ENCODE results near the gene GBP1. TPM values are rescaled to one million over a fixed set of nuclear protein-coding genes. Genes with fewer than 3 reads are reported as not detected.
"Not testable (repeated sequence)": the region's sequence is repeated elsewhere in the genome, so short reads cannot be mapped to it uniquely, and the experiment has no call there.

Gene GBP1
- polyA plus RNA-seq, 4 donors = 12.2 to 22.2 (median 20.3) TPM

DNA sequence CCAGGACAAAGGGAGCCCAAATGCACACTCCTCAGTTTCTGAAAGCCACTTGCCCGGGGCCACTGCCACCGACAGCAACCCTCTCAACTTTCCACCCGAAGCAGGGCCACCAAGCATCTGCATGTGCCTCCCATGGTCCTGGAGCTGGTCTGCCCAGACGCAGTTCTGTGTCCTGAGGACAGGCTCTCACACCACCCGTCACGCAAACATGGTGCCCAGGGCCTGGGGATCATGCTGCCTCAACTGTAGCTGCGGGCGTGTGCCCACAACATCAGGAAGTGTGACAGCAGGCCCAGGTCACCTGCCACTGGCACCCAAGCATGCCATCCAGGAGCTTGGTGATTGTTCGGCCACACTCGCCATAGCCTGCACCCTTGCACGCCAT is 14.4 kb downstream of the GBP1 start:
- H3K4me3 ChIP-seq (ENCODE audit: low read depth in 1 of 3, low read length in 3 of 3) = no peak overlapping the region
- peaks cover 0 to 25% (median 0%) of the 10 kb centered on the region in 3 donors for H3K4me1 ChIP-seq (ENCODE audit: control insufficient read depth in 3 of 3, insufficient read depth in 2 of 3, low read depth in 1 of 3, low read length in 2 of 3)
- no peaks in the 10 kb centered on the region for H3K9me3 ChIP-seq (ENCODE audit: control insufficient read depth in 2 of 2, insufficient read depth in 1 of 2, low read depth in 1 of 2, low read length in 1 of 2)
- DNase-seq = no peak
- peak overlapping the region in 1 of 3 donors; percentile 28 for H3K27ac ChIP-seq (ENCODE audit: low read depth in 1 of 3, low read length in 2 of 3)
- 97 to 99% (median 97%) methylated on average over 11 of the region's 11 CpGs for WGBS, 3 donors
- H3K27me3 ChIP-seq (ENCODE audit: control insufficient read depth in 3 of 3, insufficient read depth in 3 of 3, low read length in 3 of 3) = no peaks in the 10 kb centered on the region
- H3K36me3 ChIP-seq (ENCODE audit: control insufficient read depth in 3 of 3, insufficient read depth in 2 of 3, low read depth in 1 of 3, low read length in 3 of 3) = peaks cover 4 to 15% (median 11%) of the 10 kb centered on the region in 3 donors
- no peak for FAIRE-seq

DNA sequence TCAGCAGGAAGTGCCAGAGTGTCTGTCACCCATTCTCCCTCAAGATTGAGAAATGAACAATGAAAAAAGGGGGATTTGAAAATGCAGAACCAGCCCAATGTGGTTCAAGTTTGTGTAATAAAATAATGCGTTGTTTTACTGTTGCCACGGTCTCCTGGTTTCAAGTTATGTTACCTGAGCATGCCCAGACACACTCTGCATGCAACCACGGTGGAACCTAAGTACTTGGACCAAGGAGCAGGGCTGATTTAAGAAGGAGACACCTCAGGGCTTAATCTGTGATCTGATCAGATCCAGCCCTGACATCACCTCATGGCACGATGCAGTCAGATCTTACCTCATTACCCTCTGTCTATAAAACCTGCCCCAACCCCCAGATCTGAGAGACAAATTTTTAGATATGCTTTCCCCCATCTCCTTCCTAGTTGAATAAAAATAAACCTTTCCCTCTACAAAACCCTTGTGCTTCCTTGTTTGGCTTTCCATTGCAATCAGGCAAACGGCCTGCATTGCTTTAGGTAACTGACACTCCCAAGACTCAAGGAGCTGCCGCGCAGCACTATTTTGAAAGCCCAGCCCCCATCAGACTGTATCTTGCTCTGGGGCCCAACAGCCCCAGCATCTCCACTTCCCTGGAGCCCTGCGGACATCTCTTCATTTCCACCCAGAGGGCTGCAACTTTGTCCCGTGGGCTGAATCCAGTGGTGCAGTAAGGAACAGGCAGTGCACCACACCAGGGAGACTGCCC is 14.9 kb downstream of the GBP1 start:
- 72 to 86% (median 72%) methylated on average over 9 of the region's 9 CpGs for WGBS, 3 donors
- FAIRE-seq = not testable (repeated sequence)
- peaks cover 4 to 12% (median 11%) of the 10 kb centered on the region in 3 donors for H3K36me3 ChIP-seq (ENCODE audit: control insufficient read depth in 3 of 3, insufficient read depth in 2 of 3, low read depth in 1 of 3, low read length in 3 of 3)

DNA sequence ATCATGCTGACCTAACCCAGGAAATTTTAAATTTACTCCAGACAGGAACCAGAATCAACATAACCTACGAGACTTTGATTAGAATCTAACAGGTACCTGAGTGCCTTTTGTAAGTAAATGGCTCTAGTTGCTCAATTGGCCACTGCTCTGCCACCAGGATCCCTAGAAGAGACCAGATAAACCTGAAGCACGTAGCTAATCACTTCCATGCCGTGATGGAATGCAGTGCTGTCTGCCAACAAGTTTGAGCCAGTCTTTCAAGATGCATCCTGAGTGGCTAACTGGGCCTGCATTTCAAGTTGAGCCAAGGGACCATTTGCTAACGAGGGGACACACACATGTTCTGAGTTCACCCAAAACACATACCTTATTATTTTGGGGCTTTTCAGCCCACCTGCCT is 15.8 kb downstream of the GBP1 start:
- peaks cover 0 to 31% (median 0%) of the 10 kb centered on the region in 3 donors for H3K4me1 ChIP-seq (ENCODE audit: control insufficient read depth in 3 of 3, insufficient read depth in 2 of 3, low read depth in 1 of 3, low read length in 2 of 3)
- H3K27ac ChIP-seq (ENCODE audit: low read depth in 1 of 3, low read length in 2 of 3); H3K36me3 ChIP-seq (ENCODE audit: control insufficient read depth in 3 of 3, insufficient read depth in 2 of 3, low read depth in 1 of 3, low read length in 3 of 3); H3K4me3 ChIP-seq (ENCODE audit: low read depth in 1 of 3, low read length in 3 of 3); DNase-seq; H3K9me3 ChIP-seq (ENCODE audit: control insufficient read depth in 2 of 2, insufficient read depth in 1 of 2, low read depth in 1 of 2, low read length in 1 of 2); H3K27me3 ChIP-seq (ENCODE audit: control insufficient read depth in 3 of 3, insufficient read depth in 3 of 3, low read length in 3 of 3): not testable (repeated sequence)
- 86 to 90% (median 86%) methylated on average over 2 of the region's 4 CpGs for WGBS, 3 donors
- FAIRE-seq = peak; percentile 33

More for the DNA sequence above, 14.9 kb downstream of the GBP1 start:
- not testable (repeated sequence) for H3K9me3 ChIP-seq (ENCODE audit: control insufficient read depth in 2 of 2, insufficient read depth in 1 of 2, low read depth in 1 of 2, low read length in 1 of 2); H3K4me3 ChIP-seq (ENCODE audit: low read depth in 1 of 3, low read length in 3 of 3); H3K27me3 ChIP-seq (ENCODE audit: control insufficient read depth in 3 of 3, insufficient read depth in 3 of 3, low read length in 3 of 3)
- peak overlapping the region in 1 of 3 donors; percentile 28 for H3K27ac ChIP-seq (ENCODE audit: low read depth in 1 of 3, low read length in 2 of 3)
- peaks cover 0 to 28% (median 0%) of the 10 kb centered on the region in 3 donors for H3K4me1 ChIP-seq (ENCODE audit: control insufficient read depth in 3 of 3, insufficient read depth in 2 of 3, low read depth in 1 of 3, low read length in 2 of 3)
- peak in 1 of 2 donors; percentile 61 for DNase-seq

DNA sequence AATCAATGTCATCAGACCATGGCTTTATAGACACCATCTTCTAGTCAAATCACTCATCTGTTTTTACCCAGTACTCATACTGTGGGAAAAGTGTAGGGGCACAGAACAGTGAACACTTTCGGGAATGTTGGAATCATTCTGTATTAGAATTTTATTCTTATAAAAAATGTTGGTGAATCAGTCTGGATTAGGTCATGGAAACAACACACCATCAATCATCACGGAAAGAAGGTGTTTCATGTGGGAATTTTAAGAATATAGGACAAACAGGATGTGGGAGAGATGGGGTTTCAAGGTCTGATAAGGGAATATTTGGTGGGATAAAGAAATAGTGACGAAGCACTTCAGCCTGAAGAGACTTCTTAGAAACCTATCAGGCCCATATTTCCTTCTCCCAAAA is 17.3 kb downstream of the GBP1 start:
- H3K36me3 ChIP-seq (ENCODE audit: control insufficient read depth in 3 of 3, insufficient read depth in 2 of 3, low read depth in 1 of 3, low read length in 3 of 3) = peaks cover 0 to 7% (median 5%) of the 10 kb centered on the region in 3 donors

DNA sequence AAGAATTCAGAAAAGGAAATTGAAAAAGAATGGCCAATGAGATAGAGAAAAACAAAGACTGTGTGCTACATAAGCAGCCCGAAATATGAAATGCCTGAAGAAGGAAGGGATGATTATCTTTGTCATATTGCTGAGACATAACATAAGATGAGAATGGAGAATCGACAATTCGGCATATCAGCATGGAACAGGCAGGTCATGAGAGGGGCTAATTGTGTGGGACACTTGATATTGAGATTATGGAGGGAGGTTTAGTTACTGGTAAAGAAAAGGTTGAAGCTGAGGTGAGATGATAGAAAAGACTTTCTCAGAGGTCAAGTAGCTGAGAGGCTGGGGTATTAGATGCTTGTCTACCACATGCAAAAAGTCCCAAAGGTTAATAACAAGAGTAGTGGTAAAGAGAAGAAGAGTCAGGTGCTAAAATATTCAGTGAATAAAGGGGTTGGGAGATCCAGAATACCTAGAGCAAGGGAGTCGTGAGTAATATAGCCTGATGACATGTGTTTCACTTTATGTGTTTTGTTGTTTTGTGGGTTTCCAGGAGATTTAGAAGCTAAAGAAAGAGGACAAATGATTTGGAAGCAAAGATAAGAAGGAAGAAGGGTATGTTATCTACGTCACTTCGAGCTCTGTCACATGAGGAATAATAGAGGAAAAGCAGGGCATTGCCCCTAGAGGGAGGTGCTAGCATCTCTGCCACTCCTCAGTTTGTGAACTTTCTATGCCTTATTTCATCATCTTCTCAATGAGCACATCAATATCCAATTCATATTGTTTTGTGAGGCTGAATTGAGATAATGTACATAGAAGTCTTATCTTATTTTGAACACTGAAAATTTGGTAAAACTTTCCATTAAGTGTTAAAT is 18.5 kb downstream of the GBP1 start:
- peak overlapping the region in 2 of 3 donors; percentile 11 to 26 for H3K27ac ChIP-seq (ENCODE audit: low read depth in 1 of 3, low read length in 2 of 3)
- DNase-seq = peak in 1 of 2 donors; percentile 71
- not testable (repeated sequence) for H3K36me3 ChIP-seq (ENCODE audit: control insufficient read depth in 3 of 3, insufficient read depth in 2 of 3, low read depth in 1 of 3, low read length in 3 of 3); FAIRE-seq; H3K27me3 ChIP-seq (ENCODE audit: control insufficient read depth in 3 of 3, insufficient read depth in 3 of 3, low read length in 3 of 3); H3K4me3 ChIP-seq (ENCODE audit: low read depth in 1 of 3, low read length in 3 of 3)
- WGBS, 3 donors = 61 to 72% (median 70%) methylated on average over 6 of the region's 6 CpGs
- peaks cover 0 to 34% (median 0%) of the 10 kb centered on the region in 3 donors for H3K4me1 ChIP-seq (ENCODE audit: control insufficient read depth in 3 of 3, insufficient read depth in 2 of 3, low read depth in 1 of 3, low read length in 2 of 3)
- H3K9me3 ChIP-seq (ENCODE audit: control insufficient read depth in 2 of 2, insufficient read depth in 1 of 2, low read depth in 1 of 2, low read length in 1 of 2) = peaks cover 0 to 19% of the 10 kb centered on the region in 2 donors

More for the DNA sequence above, 17.3 kb downstream of the GBP1 start:
- FAIRE-seq = no peak
- WGBS, 3 donors = 67 to 70% (median 67%) methylated on average over 3 of the region's 3 CpGs
- no peak overlapping the region for H3K27ac ChIP-seq (ENCODE audit: low read depth in 1 of 3, low read length in 2 of 3)
- H3K9me3 ChIP-seq (ENCODE audit: control insufficient read depth in 2 of 2, insufficient read depth in 1 of 2, low read depth in 1 of 2, low read length in 1 of 2) = peaks cover 0 to 14% of the 10 kb centered on the region in 2 donors
- no peak overlapping the region for H3K4me3 ChIP-seq (ENCODE audit: low read depth in 1 of 3, low read length in 3 of 3)
- peaks cover 0 to 37% (median 0%) of the 10 kb centered on the region in 3 donors for H3K4me1 ChIP-seq (ENCODE audit: control insufficient read depth in 3 of 3, insufficient read depth in 2 of 3, low read depth in 1 of 3, low read length in 2 of 3)
- H3K27me3 ChIP-seq (ENCODE audit: control insufficient read depth in 3 of 3, insufficient read depth in 3 of 3, low read length in 3 of 3) = no peaks in the 10 kb centered on the region
- no peak for DNase-seq

DNA sequence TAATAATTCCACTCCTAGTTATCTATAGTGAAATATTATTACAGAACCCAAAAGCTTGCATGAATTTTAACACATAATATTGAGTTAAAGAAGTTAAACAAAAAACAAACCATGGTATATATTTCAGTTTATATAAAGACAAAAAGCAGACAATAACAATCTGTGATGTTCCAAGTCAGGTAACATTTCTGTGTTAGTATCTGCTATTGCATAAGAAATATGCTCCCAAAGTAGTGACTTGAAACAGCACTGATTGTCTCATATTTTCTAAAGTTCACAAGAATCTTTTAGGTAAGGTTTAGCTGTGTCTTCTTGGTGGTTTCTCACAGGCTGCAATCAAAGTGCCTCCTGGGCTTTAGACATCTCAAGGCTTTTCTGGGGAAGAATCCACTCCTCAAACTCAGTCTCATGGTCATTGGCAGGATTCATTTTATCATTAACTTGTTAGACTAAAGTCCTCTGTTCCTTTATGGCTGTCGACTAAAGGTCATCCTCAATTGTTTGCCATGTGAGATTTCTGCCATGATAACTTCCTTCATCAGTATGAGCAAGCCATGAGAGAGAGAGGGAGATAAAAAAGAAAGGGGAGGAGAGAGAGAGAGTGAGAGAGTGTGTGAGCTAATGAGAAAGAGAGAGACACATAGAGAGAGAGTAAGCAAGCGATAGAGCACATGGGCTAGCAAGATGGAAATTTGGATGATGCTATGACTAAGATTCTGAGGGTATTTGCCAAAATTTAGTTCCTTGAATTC is 19.9 kb downstream of the GBP1 start:
- no peaks in the 10 kb centered on the region for H3K36me3 ChIP-seq (ENCODE audit: control insufficient read depth in 3 of 3, insufficient read depth in 2 of 3, low read depth in 1 of 3, low read length in 3 of 3)
- DNase-seq (peak; percentile 96), FAIRE-seq (peak; percentile 86)
- 13 to 54% (median 20%) methylated on average over 2 of the region's 2 CpGs for WGBS, 3 donors
- peaks cover 0 to 19% of the 10 kb centered on the region in 2 donors for H3K9me3 ChIP-seq (ENCODE audit: control insufficient read depth in 2 of 2, insufficient read depth in 1 of 2, low read depth in 1 of 2, low read length in 1 of 2)
- peak overlapping the region in 1 of 3 donors; percentile 74 for H3K27ac ChIP-seq (ENCODE audit: low read depth in 1 of 3, low read length in 2 of 3)
- H3K4me1 ChIP-seq (ENCODE audit: control insufficient read depth in 3 of 3, insufficient read depth in 2 of 3, low read depth in 1 of 3, low read length in 2 of 3) = peaks cover 0 to 26% (median 0%) of the 10 kb centered on the region in 3 donors
- no peak overlapping the region for H3K4me3 ChIP-seq (ENCODE audit: low read depth in 1 of 3, low read length in 3 of 3)
- H3K27me3 ChIP-seq (ENCODE audit: control insufficient read depth in 3 of 3, insufficient read depth in 3 of 3, low read length in 3 of 3) = no peaks in the 10 kb centered on the region

DNA sequence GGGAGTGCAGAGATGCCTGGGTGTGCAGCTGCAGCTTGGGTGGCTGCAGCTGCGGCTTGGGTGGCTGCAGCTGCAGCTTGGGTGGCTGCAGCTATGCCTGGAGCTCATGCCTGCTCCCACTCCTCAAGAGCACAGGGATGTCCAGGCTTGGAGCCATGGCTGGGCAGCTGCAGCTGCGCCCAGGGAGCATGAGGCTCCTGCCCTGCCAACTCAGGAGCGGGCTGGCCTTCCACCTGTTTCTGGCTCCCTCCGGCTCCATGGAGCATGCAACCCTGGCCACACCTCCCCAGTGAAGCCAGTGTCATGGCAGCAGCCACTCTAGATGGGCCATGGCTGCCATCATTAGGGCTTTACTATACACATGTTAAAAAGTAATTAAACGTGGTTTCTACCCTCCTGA is 21.1 kb downstream of the GBP1 start:
- Histone ChIP-seq H3K4me1 (ENCODE audit: control insufficient read depth in 3 of 3, insufficient read depth in 2 of 3, low read depth in 1 of 3, low read length in 2 of 3) (peaks cover 0 to 18% (median 0%) of the 10 kb centered on the region in 3 donors), H3K27ac (ENCODE audit: low read depth in 1 of 3, low read length in 2 of 3) (peak overlapping the region in 1 of 3 donors; percentile 67), H3K36me3 (ENCODE audit: control insufficient read depth in 3 of 3, insufficient read depth in 2 of 3, low read depth in 1 of 3, low read length in 3 of 3) (no peaks in the 10 kb centered on the region), H3K9me3 (ENCODE audit: control insufficient read depth in 2 of 2, insufficient read depth in 1 of 2, low read depth in 1 of 2, low read length in 1 of 2) (peaks cover 0 to 19% of the 10 kb centered on the region in 2 donors), H3K4me3 (ENCODE audit: low read depth in 1 of 3, low read length in 3 of 3) (no peak overlapping the region), H3K27me3 (ENCODE audit: control insufficient read depth in 3 of 3, insufficient read depth in 3 of 3, low read length in 3 of 3) (no peaks in the 10 kb centered on the region)
- WGBS, 3 donors = 82 to 93% (median 84%) methylated on average over 5 of the region's 5 CpGs
- DNase-seq (no peak), FAIRE-seq (no peak)

DNA sequence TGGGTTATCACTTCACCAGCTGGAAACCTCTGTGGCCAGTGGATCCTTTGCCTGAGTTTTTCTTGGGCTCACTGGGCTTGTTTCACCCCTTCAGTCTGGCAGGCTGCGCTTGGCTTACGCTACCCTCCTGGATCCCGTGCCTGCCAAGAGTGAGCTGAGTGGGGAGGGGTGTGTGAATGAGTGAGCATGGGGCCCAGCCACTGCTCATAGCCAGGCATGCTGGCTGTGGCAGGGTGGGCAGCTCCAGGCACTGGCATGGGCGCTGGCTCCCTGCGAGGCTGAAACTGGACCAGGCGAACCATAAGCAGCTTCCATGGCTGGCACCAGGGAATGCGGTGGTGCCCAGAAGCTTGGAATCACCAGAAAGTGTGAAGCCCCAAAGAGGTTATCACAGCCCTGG is 22.5 kb downstream of the GBP1 start:
- Histone ChIP-seq H3K9me3 (ENCODE audit: control insufficient read depth in 2 of 2, insufficient read depth in 1 of 2, low read depth in 1 of 2, low read length in 1 of 2) (peaks cover 0 to 19% of the 10 kb centered on the region in 2 donors), H3K4me3 (ENCODE audit: low read depth in 1 of 3, low read length in 3 of 3) (no peak overlapping the region), H3K27me3 (ENCODE audit: control insufficient read depth in 3 of 3, insufficient read depth in 3 of 3, low read length in 3 of 3) (no peaks in the 10 kb centered on the region), H3K36me3 (ENCODE audit: control insufficient read depth in 3 of 3, insufficient read depth in 2 of 3, low read depth in 1 of 3, low read length in 3 of 3) (no peaks in the 10 kb centered on the region), H3K4me1 (ENCODE audit: control insufficient read depth in 3 of 3, insufficient read depth in 2 of 3, low read depth in 1 of 3, low read length in 2 of 3) (peaks cover 0 to 18% (median 0%) of the 10 kb centered on the region in 3 donors), H3K27ac (ENCODE audit: low read depth in 1 of 3, low read length in 2 of 3) (no peak overlapping the region)
- WGBS, 3 donors = 97 to 100% (median 99%) methylated on average over 7 of the region's 7 CpGs
- no peak for FAIRE-seq
- DNase-seq = no peak
